Heart right ventricle (tissue), 16 donors: ENCODE results near the gene WWOX. TPM values are rescaled to one million over a fixed set of nuclear protein-coding genes. Genes with fewer than 3 reads are reported as not detected.
"Not testable (repeated sequence)": the region's sequence is repeated elsewhere in the genome, so short reads cannot be mapped to it uniquely, and the experiment has no call there.

Experiments
- ATAC-seq, 8 donors: fragments of 200-7000 bp; cut with Tn5 transposase; one replicate each; pipeline ENCODE4 v1.9.1; 2020; ENCODE audit warnings: mild to moderate bottlenecking in 8 of 8, moderate library complexity in 8 of 8, moderate number of reproducible peaks in 1 of 8
- DNase-seq, 2 donors: peaks; one replicate each; pipeline ENCODE4 v3.0.0-alpha.2; 2020
- H3K27ac ChIP-seq, 10 donors: fragments of 200-600 bp; sonication (generic) in 2 of 10; one replicate each; pipeline versions ENCODE4 v1.5.0 to v1.8.0; 2020 to 2022; ENCODE audit warnings: mild to moderate bottlenecking in 3 of 10
- H3K27me3 ChIP-seq, 7 donors: fragments of 200-600 bp; one replicate each; pipeline ENCODE4 v1.8.0; 2021 to 2022; ENCODE audit warnings: mild to moderate bottlenecking in 2 of 7
- H3K36me3 ChIP-seq, 9 donors: fragments of 200-600 bp; sonication (generic) in 1 of 9; one replicate each; pipeline versions ENCODE4 v1.5.0 to v1.8.0; 2020 to 2022; ENCODE audit warnings: mild to moderate bottlenecking in 2 of 9
- H3K4me1 ChIP-seq, 9 donors: fragments of 200-600 bp; sonication (generic) in 1 of 9; one replicate each; pipeline versions ENCODE4 v1.5.0 to v1.8.0; 2020 to 2022; ENCODE audit warnings: mild to moderate bottlenecking in 4 of 9
- H3K4me3 ChIP-seq, 10 donors: fragments of 200-600 bp; sonication (generic) in 2 of 10; one replicate each; pipeline versions ENCODE4 v1.5.0 to v1.8.0; 2020 to 2022; ENCODE audit warnings: mild to moderate bottlenecking in 7 of 10, moderate library complexity in 2 of 10
- H3K9me3 ChIP-seq, 11 donors: fragments of 200-600 bp in 10 of 11; sonication (generic) in 2 of 11; one replicate each; pipeline versions ENCODE4 v1.5.0 to v1.8.0; 2013 to 2022; ENCODE audit warnings: mild to moderate bottlenecking in 2 of 11, control low read depth in 1 of 11, moderate library complexity in 1 of 11
- WGBS, 2 donors: extraction: QIAGEN DNeasy Blood & Tissue Kit; methylation state at CpG; one replicate each; pipeline ENCODE4 v1.1.7; 2013; ENCODE audit warnings: inconsistent platforms in 1 of 2; 5-methylcytosine and 5-hydroxymethylcytosine counted together
- intact Hi-C, 10 donors: fragments of 100-400 bp; cut with DNase I; formaldehyde crosslinking; loops; one replicate each; pipeline versions ENCODE4 v1.11.1 to v1.14.2; 2022
- polyA plus RNA-seq, 2 donors: library from polyadenylated mRNA; stranded (reverse); fragments of 200-250 nt; gene quantifications; one replicate each; pipeline ENCODE4 v1.2.3, GENCODE V29; 2013
- total RNA-seq, 10 donors: library from RNA; stranded (reverse); fragmentation: NEBNext Ultra II Directional in 3 of 10; extraction: Animal tissue kit (Norgen Biotek cat#: 25700) in 3 of 10; gene quantifications; one replicate each; pipeline versions ENCODE4 v1.2.1 to v1.2.4, GENCODE V29; 2021 to 2023
- TF ChIP-seq, protein P1 (sequence below), 9 donors: fragments of 200-600 bp; sonication (generic) in 2 of 9; IDR thresholded peaks; one replicate each; pipeline versions ENCODE4 v1.5.0 to v1.8.0; 2021 to 2022; ENCODE audit warnings: antibody characterized with exemption in 9 of 9, mild to moderate bottlenecking in 5 of 9, moderate library complexity in 1 of 9
- donor health status: Arrhythmogenic right ventricular cardiomyopathy.
- donor health status: ischemic (EF 13 %, LVEDD 7.1; RV severe dilation, severe dysfunction).
- donor health status: healthy with polysubstance abuse.
- donor health status: DM: no; HTN: yes; CAD: no.
- donor health status: DM: no; HTN: no; CAD: no.
- donor health status: ischemic (EF 25% LVEDD 6.9; RV normal size, moderate dysfunction).
- donor health status: ischemic (EF 25% LVEDD 5.7; RV mildly dilated, moderate dysfunction).
- donor health status: healthy.
- donor health status: DM: yes; HTN: yes; CAD: no.
- donor health status: Ischemic cardiomyopathy.
- donor health status: ischemic (EF 35%, LVEDD 5.7; RV mildly dilated, moderate dysfunction).
- donor health status: nonischemic (EF 11% LVEDD 7.7; RV severe dilation, severe dysfunction).
- donor health status: DM: yes; HTN: yes; CAD: no.
- donor health status: PGD.
- donor health status: ischemic (EF 29% LVEDD 5.4; RV normal size, mild dysfunction).
- donor health status: nonischemic (EF 23%, LVEDD 6.1; RV moderate dilation, normal function).

Gene WWOX
- total and polyA plus RNA-seq, 12 donors: 4.9 to 15.0 (median 9.9) TPM

GRCh38 chr16:78596348-78596995 lies 497.0 kb downstream of the WWOX start:
- no peaks in the 10 kb centered on the region for H3K36me3 ChIP-seq
- intact Hi-C loops: loop anchor here in 1 of 10 donors (10.0 kb wide), 1 partner anchor 82 kb away; no protein-coding TSS in a partner anchor
- H3K27me3 ChIP-seq: no peaks in the 10 kb centered on the region
- DNase-seq: no peak
- no peak for ATAC-seq
- no peak overlapping the region for H3K27ac ChIP-seq
- 96 to 98% methylated on average over 10 of the region's 10 CpGs for WGBS, 2 donors
- TF ChIP-seq, protein P1, sequence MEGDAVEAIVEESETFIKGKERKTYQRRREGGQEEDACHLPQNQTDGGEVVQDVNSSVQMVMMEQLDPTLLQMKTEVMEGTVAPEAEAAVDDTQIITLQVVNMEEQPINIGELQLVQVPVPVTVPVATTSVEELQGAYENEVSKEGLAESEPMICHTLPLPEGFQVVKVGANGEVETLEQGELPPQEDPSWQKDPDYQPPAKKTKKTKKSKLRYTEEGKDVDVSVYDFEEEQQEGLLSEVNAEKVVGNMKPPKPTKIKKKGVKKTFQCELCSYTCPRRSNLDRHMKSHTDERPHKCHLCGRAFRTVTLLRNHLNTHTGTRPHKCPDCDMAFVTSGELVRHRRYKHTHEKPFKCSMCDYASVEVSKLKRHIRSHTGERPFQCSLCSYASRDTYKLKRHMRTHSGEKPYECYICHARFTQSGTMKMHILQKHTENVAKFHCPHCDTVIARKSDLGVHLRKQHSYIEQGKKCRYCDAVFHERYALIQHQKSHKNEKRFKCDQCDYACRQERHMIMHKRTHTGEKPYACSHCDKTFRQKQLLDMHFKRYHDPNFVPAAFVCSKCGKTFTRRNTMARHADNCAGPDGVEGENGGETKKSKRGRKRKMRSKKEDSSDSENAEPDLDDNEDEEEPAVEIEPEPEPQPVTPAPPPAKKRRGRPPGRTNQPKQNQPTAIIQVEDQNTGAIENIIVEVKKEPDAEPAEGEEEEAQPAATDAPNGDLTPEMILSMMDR (IDR thresholded peaks at IDR 0.05): no peak
- H3K4me3 ChIP-seq: no peak overlapping the region
- peaks cover 0 to 3% (median 0%) of the 10 kb centered on the region in 9 donors for H3K4me1 ChIP-seq
- H3K9me3 ChIP-seq: no peaks in the 10 kb centered on the region

GRCh38 chr16:78596996-78597422 lies 497.6 kb downstream of the WWOX start:
- H3K27ac ChIP-seq: no peak overlapping the region
- TF ChIP-seq, protein P1 (IDR thresholded peaks at IDR 0.05): no peak
- ATAC-seq (no peak), DNase-seq (no peak)
- no peaks in the 10 kb centered on the region for H3K36me3 ChIP-seq
- H3K27me3 ChIP-seq: no peaks in the 10 kb centered on the region
- H3K9me3 ChIP-seq: no peaks in the 10 kb centered on the region
- WGBS, 2 donors: 94 to 97% methylated on average over 9 of the region's 9 CpGs
- H3K4me3 ChIP-seq: no peak overlapping the region
- peaks cover 0 to 3% (median 0%) of the 10 kb centered on the region in 9 donors for H3K4me1 ChIP-seq
- intact Hi-C loops: loop anchor here in 1 of 10 donors (10.0 kb wide), 1 partner anchor 82 kb away; no protein-coding TSS in a partner anchor

DNA sequence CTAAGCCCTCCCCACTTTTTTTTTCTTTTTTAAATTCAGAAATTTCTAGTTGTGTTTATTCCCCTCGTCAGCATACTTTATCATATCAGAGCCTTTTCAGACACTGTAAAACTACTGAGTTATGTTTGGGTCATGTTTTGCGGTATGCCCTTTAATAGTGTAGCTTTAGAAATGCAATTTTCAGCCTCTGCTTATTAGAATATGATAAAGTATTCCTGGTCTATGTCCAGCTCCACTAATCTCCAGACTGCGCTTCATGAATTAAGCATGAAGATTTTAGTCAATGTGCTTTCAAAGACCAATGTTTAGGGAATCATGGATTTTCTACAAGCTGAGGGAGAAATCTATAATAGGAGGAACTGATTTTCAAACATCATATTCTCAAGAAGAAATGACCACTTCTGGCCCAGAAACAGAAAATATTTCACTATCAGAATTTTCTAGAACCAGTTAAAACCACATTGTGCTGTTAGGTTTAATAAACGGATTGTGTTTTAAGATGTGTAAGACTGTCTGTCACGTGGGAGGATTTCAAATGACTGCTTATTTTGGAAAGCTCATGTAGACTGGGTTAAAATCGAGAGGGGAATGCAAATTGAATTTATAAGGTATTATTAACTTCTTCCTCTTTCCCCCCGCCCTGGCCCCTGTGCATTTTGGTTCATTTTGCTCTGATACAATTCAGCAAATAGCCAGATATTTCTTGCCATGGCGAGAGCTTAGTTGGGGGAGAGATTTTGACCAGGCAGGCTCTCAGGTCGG lies 498.5 kb downstream of the WWOX start:
- no peaks in the 10 kb centered on the region for H3K36me3 ChIP-seq
- H3K9me3 ChIP-seq: no peaks in the 10 kb centered on the region
- H3K27ac ChIP-seq: no peak overlapping the region
- ATAC-seq (no peak), DNase-seq (no peak)
- 90 to 91% methylated on average over 9 of the region's 9 CpGs for WGBS, 2 donors
- no peaks in the 10 kb centered on the region for H3K4me1 ChIP-seq
- H3K27me3 ChIP-seq: no peaks in the 10 kb centered on the region
- TF ChIP-seq, protein P1 (IDR thresholded peaks at IDR 0.05): no peak
- intact Hi-C loops: loop anchor here in 1 of 10 donors (10.0 kb wide), 1 partner anchor 83 kb away; no protein-coding TSS in a partner anchor
- no peak overlapping the region for H3K4me3 ChIP-seq

GRCh38 chr16:78599271-78599670 lies 499.8 kb downstream of the WWOX start:
- Histone ChIP-seq H3K9me3 (no peaks in the 10 kb centered on the region), H3K4me3 (no peak overlapping the region), H3K27ac (no peak overlapping the region), H3K27me3 (no peaks in the 10 kb centered on the region), H3K4me1 (no peaks in the 10 kb centered on the region), H3K36me3 (no peaks in the 10 kb centered on the region)
- intact Hi-C loops: loop anchor here in 1 of 10 donors (10.0 kb wide), 1 partner anchor 84 kb away; no protein-coding TSS in a partner anchor
- ATAC-seq: no peak
- TF ChIP-seq, protein P1 (IDR thresholded peaks at IDR 0.05): no peak
- DNase-seq: no peak
- WGBS, 2 donors: 96 to 100% methylated on average over 4 of the region's 4 CpGs

- not testable (repeated sequence) for DNase-seq, H3K4me3 ChIP-seq, H3K27me3 ChIP-seq, H3K9me3 ChIP-seq, ATAC-seq, H3K36me3 ChIP-seq
- Histone ChIP-seq H3K4me1 (peaks cover 0 to 31% (median 14%) of the 10 kb centered on the region in 9 donors), H3K27ac (peak overlapping the region in 3 of 10 donors; percentile 23 to 78 (median 60))
- intact Hi-C loops: loop anchor here in 1 of 10 donors (10.0 kb wide), 2 partner anchors 100 to 160 kb away; no protein-coding TSS in a partner anchor
- WGBS, 2 donors: 93 to 100% methylated on average over 2 of the region's 2 CpGs
Measured at GRCh38 chr16:78604423-78605062, 505.1 kb downstream of the WWOX start.
